CD4-positive, CD25-positive, alpha-beta regulatory T cell (primary cell): ENCODE results near the gene DELE1. TPM values are rescaled to one million over a fixed set of nuclear protein-coding genes. Genes with fewer than 3 reads are reported as not detected.
"Not testable (repeated sequence)": the region's sequence is repeated elsewhere in the genome, so short reads cannot be mapped to it uniquely, and the experiment has no call there.

ENCODE experiments used
- ATAC-seq, 2 donors: fragments of 150-1000 bp; cut with Tn5 transposase; one replicate each; pipeline ENCODE4 v1.10.0; 2021; ENCODE audit warnings: low read depth in 2 of 2, moderate number of reproducible peaks in 2 of 2, moderate library complexity in 1 of 2
- DNase-seq, 3 donors: peaks; one replicate each; pipeline versions ENCODE4 v3.0.0 to v3.0.0-alpha.2; 2012 to 2022; ENCODE audit warnings: mixed read lengths in 1 of 3
- H3K27ac ChIP-seq: one replicate; pipeline ENCODE4 v1.7.0; 2013; ENCODE audit warnings: mild to moderate bottlenecking, low read length; ENCODE audit not compliant: insufficient read depth, poor library complexity, severe bottlenecking
- H3K27me3 ChIP-seq: one replicate; pipeline ENCODE4 v1.7.0; 2013; ENCODE audit warnings: low read length; ENCODE audit not compliant: control insufficient read depth, insufficient read depth
- H3K36me3 ChIP-seq: one replicate; pipeline ENCODE4 v1.7.0; 2013; ENCODE audit warnings: mild to moderate bottlenecking, low read length, moderate library complexity; ENCODE audit not compliant: control insufficient read depth, insufficient read depth
- H3K4me1 ChIP-seq: 2 replicates; pipeline ENCODE4 v1.7.0; 2013; ENCODE audit warnings: mild to moderate bottlenecking, low read length; ENCODE audit not compliant: insufficient read depth, control insufficient read depth, poor library complexity, severe bottlenecking
- H3K4me3 ChIP-seq: one replicate; pipeline ENCODE4 v1.7.0; 2013; ENCODE audit warnings: low read depth, mild to moderate bottlenecking, low read length, moderate library complexity
- H3K9me3 ChIP-seq, 2 experiments: 1 replicate in 1 of 2; 2 replicates in 1 of 2; pipeline ENCODE4 v1.7.0; 2013; ENCODE audit warnings: low read length in 2 of 2, mild to moderate bottlenecking in 1 of 2, moderate library complexity in 1 of 2; ENCODE audit not compliant: control insufficient read depth in 2 of 2
- H3K27ac Mint-ChIP-seq, 3 donors: one replicate each; pipeline ENCODE4 v1.8.0; 2020 to 2022; ENCODE audit warnings: mild to moderate bottlenecking in 3 of 3, mixed read lengths in 3 of 3, moderate library complexity in 2 of 3
- H3K27me3 Mint-ChIP-seq: one replicate; pipeline ENCODE4 v1.8.0; 2022; ENCODE audit warnings: mild to moderate bottlenecking, mixed read lengths
- H3K36me3 Mint-ChIP-seq: one replicate; pipeline ENCODE4 v1.8.0; 2020; ENCODE audit warnings: mixed read lengths
- H3K4me1 Mint-ChIP-seq, 4 donors: one replicate each; pipeline ENCODE4 v1.8.0; 2020 to 2022; ENCODE audit warnings: mixed read lengths in 4 of 4, mild to moderate bottlenecking in 1 of 4
- H3K4me3 Mint-ChIP-seq, 4 donors: one replicate each; pipeline ENCODE4 v1.8.0; 2020 to 2022; ENCODE audit warnings: mild to moderate bottlenecking in 4 of 4, mixed read lengths in 4 of 4, moderate library complexity in 3 of 4
- H3K9me3 Mint-ChIP-seq, 7 donors: one replicate each; pipeline ENCODE4 v1.8.0; 2020 to 2022; ENCODE audit warnings: mixed read lengths in 7 of 7, mild to moderate bottlenecking in 3 of 7, moderate library complexity in 2 of 7
- polyA plus RNA-seq, 4 donors: library from polyadenylated mRNA; unstranded; fragments of 300-500 nt; fragmentation: Illumina TruSeq; gene quantifications; one replicate each; pipeline ENCODE4 v1.2.3, GENCODE V29; 2021
- total RNA-seq: library from RNA; stranded (reverse); gene quantifications from one replicate; pipeline ENCODE4 v1.2.3, GENCODE V29; 2022

Gene DELE1
- total and polyA plus RNA-seq, 5 donors from 2014 or later, result 31.3 to 88.7 (median 36.7) TPM

- no peaks in the 10 kb centered on the region for H3K36me3 Mint-ChIP-seq
- Histone ChIP-seq H3K27ac (no peak overlapping the region), H3K9me3 (no peaks in the 10 kb centered on the region), H3K36me3 (no peaks in the 10 kb centered on the region), H3K27me3 (peaks cover 19% of the 10 kb centered on the region), H3K4me3 (no peak overlapping the region), H3K4me1 (peaks cover 11% of the 10 kb centered on the region)
- no peak overlapping the region for H3K27ac Mint-ChIP-seq
- H3K9me3 Mint-ChIP-seq, result peaks cover 0 to 2% (median 0%) of the 10 kb centered on the region in 7 donors
- peak overlapping the region in 1 of 4 donors; percentile 20 for H3K4me3 Mint-ChIP-seq
- peaks cover 4 to 22% (median 9%) of the 10 kb centered on the region in 4 donors for H3K4me1 Mint-ChIP-seq
- no peak for ATAC-seq
- DNase-seq, result no peak
- H3K27me3 Mint-ChIP-seq, result peaks cover 45% of the 10 kb centered on the region
These were observed 5.9 kb upstream of the DELE1 start for GRCh38 chr5:141917760-141918159.

- Mint-ChIP-seq H3K4me1 (peaks cover 4 to 27% (median 12%) of the 10 kb centered on the region in 4 donors), H3K36me3 (peaks cover 5% of the 10 kb centered on the region), H3K4me3 (peak overlapping the region in 1 of 4 donors; percentile 10), H3K27ac (peak overlapping the region in 1 of 3 donors; percentile 20), H3K9me3 (peaks cover 0 to 2% (median 0%) of the 10 kb centered on the region in 7 donors), H3K27me3 (peaks cover 32% of the 10 kb centered on the region)
- ATAC-seq, result no peak
- DNase-seq, result no peak
- Histone ChIP-seq H3K4me1 (peaks cover 14% of the 10 kb centered on the region), H3K9me3 (no peaks in the 10 kb centered on the region), H3K4me3 (no peak overlapping the region), H3K27me3 (peaks cover 10% of the 10 kb centered on the region), H3K36me3 (no peaks in the 10 kb centered on the region), H3K27ac (no peak overlapping the region)
These were observed 4.2 kb upstream of the DELE1 start for GRCh38 chr5:141919218-141920119.

- Mint-ChIP-seq H3K4me1 (peaks cover 4 to 30% (median 17%) of the 10 kb centered on the region in 4 donors), H3K4me3 (peak overlapping the region in 2 of 4 donors; percentile 71 to 84)
These were observed 2.9 kb upstream of the DELE1 start for GRCh38 chr5:141920771-141921170.

GRCh38 chr5:141922827-141923447 is 734 bp upstream of the DELE1 start:
- H3K27ac ChIP-seq, result peak overlapping the region; percentile 99
- peak overlapping the region; percentile 85 for H3K4me3 ChIP-seq
- H3K27me3 ChIP-seq, H3K9me3 ChIP-seq, DNase-seq, ATAC-seq, H3K27me3 Mint-ChIP-seq, H3K9me3 Mint-ChIP-seq: not testable (repeated sequence)
- peaks cover 28% of the 10 kb centered on the region for H3K36me3 Mint-ChIP-seq
- peaks cover 14 to 44% (median 25%) of the 10 kb centered on the region in 4 donors for H3K4me1 Mint-ChIP-seq
- peak overlapping the region; percentile 92 to 99 (median 95) for H3K27ac Mint-ChIP-seq
- H3K4me1 ChIP-seq, result peaks cover 16% of the 10 kb centered on the region
- peaks cover 26% of the 10 kb centered on the region for H3K36me3 ChIP-seq
- H3K4me3 Mint-ChIP-seq, result peak overlapping the region; percentile 86 to 96 (median 93)

More at GRCh38 chr5:141920771-141921170, 2.9 kb upstream of the DELE1 start:
- Histone ChIP-seq H3K9me3 (no peaks in the 10 kb centered on the region), H3K36me3 (peaks cover 6% of the 10 kb centered on the region), H3K4me1 (peaks cover 16% of the 10 kb centered on the region), H3K27ac (no peak overlapping the region), H3K4me3 (no peak overlapping the region), H3K27me3 (peaks cover 7% of the 10 kb centered on the region)
- peaks cover 21% of the 10 kb centered on the region for H3K27me3 Mint-ChIP-seq
- peaks cover 10% of the 10 kb centered on the region for H3K36me3 Mint-ChIP-seq
- no peak for DNase-seq
- no peak for ATAC-seq
- peaks cover 0 to 2% (median 0%) of the 10 kb centered on the region in 7 donors for H3K9me3 Mint-ChIP-seq
- peak overlapping the region in 2 of 3 donors; percentile 18 to 59 for H3K27ac Mint-ChIP-seq

- Histone ChIP-seq H3K27ac (no peak overlapping the region), H3K9me3 (no peaks in the 10 kb centered on the region), H3K4me3 (no peak overlapping the region), H3K27me3 (no peaks in the 10 kb centered on the region), H3K4me1 (peaks cover 16% of the 10 kb centered on the region), H3K36me3 (peaks cover 59% of the 10 kb centered on the region)
- H3K27ac Mint-ChIP-seq, result peak overlapping the region in 1 of 3 donors; percentile 56
- peak overlapping the region in 2 of 4 donors; percentile 22 to 69 for H3K4me3 Mint-ChIP-seq
- ATAC-seq (no peak), DNase-seq (no peak)
- peaks cover 14 to 47% (median 34%) of the 10 kb centered on the region in 4 donors for H3K4me1 Mint-ChIP-seq
- H3K27me3 Mint-ChIP-seq, result no peaks in the 10 kb centered on the region
- H3K36me3 Mint-ChIP-seq, result peaks cover 46% of the 10 kb centered on the region
- H3K9me3 Mint-ChIP-seq, result no peaks in the 10 kb centered on the region
These were observed 2.8 kb downstream of the DELE1 start for GRCh38 chr5:141926434-141926833.

- Mint-ChIP-seq H3K9me3 (no peaks in the 10 kb centered on the region), H3K4me1 (peaks cover 14 to 42% (median 34%) of the 10 kb centered on the region in 4 donors), H3K4me3 (peak overlapping the region in 2 of 4 donors; percentile 6 to 11), H3K27ac (peak overlapping the region in 2 of 3 donors; percentile 38 to 71), H3K27me3 (no peaks in the 10 kb centered on the region), H3K36me3 (peaks cover 59% of the 10 kb centered on the region)
- no peak overlapping the region for H3K27ac ChIP-seq
- ATAC-seq (no peak), DNase-seq (no peak)
- no peaks in the 10 kb centered on the region for H3K27me3 ChIP-seq
- no peak overlapping the region for H3K4me3 ChIP-seq
- peaks cover 72% of the 10 kb centered on the region for H3K36me3 ChIP-seq
- no peaks in the 10 kb centered on the region for H3K9me3 ChIP-seq
- peaks cover 14% of the 10 kb centered on the region for H3K4me1 ChIP-seq
These were observed 4.4 kb downstream of the DELE1 start for GRCh38 chr5:141928051-141928450.

GRCh38 chr5:141929398-141930058 is 5.9 kb downstream of the DELE1 start:
- no peaks in the 10 kb centered on the region for H3K9me3 ChIP-seq
- H3K36me3 Mint-ChIP-seq, result peaks cover 56% of the 10 kb centered on the region

More at GRCh38 chr5:141929398-141930058, 5.9 kb downstream of the DELE1 start:
- Mint-ChIP-seq H3K27me3 (no peaks in the 10 kb centered on the region), H3K4me3 (no peak overlapping the region), H3K9me3 (no peaks in the 10 kb centered on the region), H3K27ac (no peak overlapping the region), H3K4me1 (peaks cover 14 to 30% (median 26%) of the 10 kb centered on the region in 4 donors)
- Histone ChIP-seq H3K4me1 (peaks cover 2% of the 10 kb centered on the region), H3K27ac (no peak overlapping the region), H3K4me3 (no peak overlapping the region), H3K36me3 (peaks cover 86% of the 10 kb centered on the region), H3K27me3 (no peaks in the 10 kb centered on the region)
- ATAC-seq, result no peak
- DNase-seq, result no peak
